Measurements from ENCODE around the gene MRPL22. TPM values are rescaled to one million over a fixed set of nuclear protein-coding genes. Genes with fewer than 3 reads are reported as not detected.
"Not testable (repeated sequence)": the region's sequence is repeated elsewhere in the genome, so short reads cannot be mapped to it uniquely, and the experiment has no call there.

MRPL22 gene
- total and polyA plus RNA-seq, 2 of the 4 experiments (the other 2 are of a cell fraction), result 13.3 to 58.0 TPM

DNA sequence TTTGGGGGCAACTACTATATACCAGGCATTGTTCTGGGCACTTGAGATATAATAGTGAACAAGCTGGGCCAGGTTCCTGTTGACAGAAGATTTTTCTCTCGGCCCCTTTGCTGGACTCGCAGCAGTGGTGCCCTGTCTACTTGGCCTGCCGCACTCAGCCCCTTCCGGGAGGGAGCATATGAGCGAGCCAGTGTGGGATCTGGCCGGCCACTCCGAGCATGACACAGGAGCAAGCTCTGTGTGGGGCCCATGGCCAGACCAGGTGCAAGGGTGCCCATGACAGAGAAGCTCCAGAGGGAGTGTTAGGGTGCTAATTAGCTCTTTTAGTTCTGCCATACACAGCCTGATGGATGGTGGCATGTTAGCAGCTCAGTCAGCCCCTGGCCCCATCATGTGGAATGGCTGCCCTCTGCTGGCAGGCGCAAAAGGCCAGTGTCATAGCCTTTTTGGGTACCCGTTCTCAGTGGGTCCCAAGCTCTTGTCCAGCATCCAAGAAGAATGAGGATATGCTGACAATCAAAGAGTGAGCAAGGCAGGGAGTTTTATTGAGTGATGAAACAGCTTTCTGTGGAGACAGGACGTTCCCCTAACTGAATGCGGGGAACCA is 63.4 kb downstream of the MRPL22 start:
- no peaks in the 10 kb centered on the region for H3K36me3 ChIP-seq (ENCODE audit: control insufficient read depth, insufficient read depth, low read length)
- H2BK120ac ChIP-seq (ENCODE audit: low read depth, low read length), result no peak overlapping the region
- no peak overlapping the region for H2AK9ac ChIP-seq (replicated peaks; ENCODE audit: low read depth, low read length, poor library complexity)
- no peak overlapping the region for H2BK20ac ChIP-seq (ENCODE audit: low read depth, low read length)
- TF ChIP-seq RAD21 (IDR thresholded peaks at IDR 0.05; ENCODE audit: low read length), result peak; percentile 42
- TF ChIP-seq RCOR1 (IDR thresholded peaks at IDR 0.05; ENCODE audit: insufficient replicate concordance, low read length), result no peak
- TF ChIP-seq, protein P1, sequence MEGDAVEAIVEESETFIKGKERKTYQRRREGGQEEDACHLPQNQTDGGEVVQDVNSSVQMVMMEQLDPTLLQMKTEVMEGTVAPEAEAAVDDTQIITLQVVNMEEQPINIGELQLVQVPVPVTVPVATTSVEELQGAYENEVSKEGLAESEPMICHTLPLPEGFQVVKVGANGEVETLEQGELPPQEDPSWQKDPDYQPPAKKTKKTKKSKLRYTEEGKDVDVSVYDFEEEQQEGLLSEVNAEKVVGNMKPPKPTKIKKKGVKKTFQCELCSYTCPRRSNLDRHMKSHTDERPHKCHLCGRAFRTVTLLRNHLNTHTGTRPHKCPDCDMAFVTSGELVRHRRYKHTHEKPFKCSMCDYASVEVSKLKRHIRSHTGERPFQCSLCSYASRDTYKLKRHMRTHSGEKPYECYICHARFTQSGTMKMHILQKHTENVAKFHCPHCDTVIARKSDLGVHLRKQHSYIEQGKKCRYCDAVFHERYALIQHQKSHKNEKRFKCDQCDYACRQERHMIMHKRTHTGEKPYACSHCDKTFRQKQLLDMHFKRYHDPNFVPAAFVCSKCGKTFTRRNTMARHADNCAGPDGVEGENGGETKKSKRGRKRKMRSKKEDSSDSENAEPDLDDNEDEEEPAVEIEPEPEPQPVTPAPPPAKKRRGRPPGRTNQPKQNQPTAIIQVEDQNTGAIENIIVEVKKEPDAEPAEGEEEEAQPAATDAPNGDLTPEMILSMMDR (conservative IDR thresholded peaks at IDR 0.05; ENCODE audit: low read depth, low read length), result peak; percentile 41
- peak; percentile 21; the same call in 1 of the 2 replicates for TF ChIP-seq SMC3 (IDR thresholded peaks at IDR 0.05; ENCODE audit: low read depth, low read length)
- no peaks in the 10 kb centered on the region for H4K20me1 ChIP-seq (ENCODE audit: insufficient read depth, low read length)
- no peaks in the 10 kb centered on the region for H3K9me3 ChIP-seq (ENCODE audit: control insufficient read depth, insufficient read depth, low read length)
- no peaks in the 10 kb centered on the region for H3K27me3 ChIP-seq (ENCODE audit: control insufficient read depth, insufficient read depth, low read length)
- peak; percentile 48 for ATAC-seq (ENCODE audit: low read depth)
- no peak overlapping the region for H4K91ac ChIP-seq (ENCODE audit: insufficient read depth, low read depth, low read length)
- H3K79me1 ChIP-seq (ENCODE audit: low read depth in 1 of 2, low read length in 2 of 2), result no peaks in the 10 kb centered on the region
- ChIA-PET CTCF (no interaction called here), POLR2A (ENCODE audit: unreplicated experiment) (no interaction called here)
- in situ Hi-C loops (cut with MboI; ENCODE audit: low sequenced_read_pairs), result no loop called here
- H3K23ac ChIP-seq (ENCODE audit: low read depth, low read length), result no peak overlapping the region
- H3K9me1 ChIP-seq (ENCODE audit: insufficient read depth, low read length), result no peaks in the 10 kb centered on the region
- H3K4me1 ChIP-seq (ENCODE audit: control insufficient read depth, insufficient read depth, low read length), result no peaks in the 10 kb centered on the region
- no peak overlapping the region for H3K4me2 ChIP-seq (ENCODE audit: low read depth, low read length)
- no peak overlapping the region for H3K18ac ChIP-seq (ENCODE audit: low read depth, low read length)
- no peak overlapping the region for H2BK15ac ChIP-seq (ENCODE audit: low read depth, low read length)
- H3K9ac ChIP-seq (ENCODE audit: low read depth, low read length), result no peak overlapping the region
- no peak overlapping the region for H4K5ac ChIP-seq (ENCODE audit: low read depth, low read length)
- no peak overlapping the region for H2BK5ac ChIP-seq (ENCODE audit: low read depth, low read length, poor library complexity, severe bottlenecking)
- intact Hi-C loops (cut with micrococcal nuclease), result loop anchor here (1.0 to 2.0 kb wide), 2 partner anchors 32 to 59 kb away; no protein-coding TSS in a partner anchor
- no peak overlapping the region for H3K4me3 ChIP-seq (ENCODE audit: insufficient read depth, low read depth, low read length)
- no peak overlapping the region for H4K8ac ChIP-seq (ENCODE audit: low read depth in 2 of 2, low read length in 2 of 2)
- dilution Hi-C loops (cut with HindIII; ENCODE audit: low sequenced_read_pairs, unreplicated experiment), result no loop called here
- DNase-seq, result no peak
- BruUV-seq (replicated peaks), result no TSS peak
- H3K14ac ChIP-seq (replicated peaks; ENCODE audit: low read depth, low read length), result no peak overlapping the region
- H2AFZ ChIP-seq (replicated peaks; ENCODE audit: low read length, poor library complexity), result no peak overlapping the region
- no peak overlapping the region for H3K56ac ChIP-seq (ENCODE audit: extremely low read depth, insufficient read depth, low read length)
- no peak overlapping the region for H3K27ac ChIP-seq (ENCODE audit: insufficient read depth, low read length)
- no peak overlapping the region for H3K4ac ChIP-seq (ENCODE audit: low read depth, low read length)
- H2AK5ac ChIP-seq (ENCODE audit: low read depth, low read length), result no peak overlapping the region
- 63% methylated on average over 2 of the region's 11 CpGs; no CpG with 5 or more reads in 1 of the 2 experiments for WGBS, 2 experiments (ENCODE audit: extremely low coverage in 2 of 2, insufficient read length in 1 of 2)

DNA sequence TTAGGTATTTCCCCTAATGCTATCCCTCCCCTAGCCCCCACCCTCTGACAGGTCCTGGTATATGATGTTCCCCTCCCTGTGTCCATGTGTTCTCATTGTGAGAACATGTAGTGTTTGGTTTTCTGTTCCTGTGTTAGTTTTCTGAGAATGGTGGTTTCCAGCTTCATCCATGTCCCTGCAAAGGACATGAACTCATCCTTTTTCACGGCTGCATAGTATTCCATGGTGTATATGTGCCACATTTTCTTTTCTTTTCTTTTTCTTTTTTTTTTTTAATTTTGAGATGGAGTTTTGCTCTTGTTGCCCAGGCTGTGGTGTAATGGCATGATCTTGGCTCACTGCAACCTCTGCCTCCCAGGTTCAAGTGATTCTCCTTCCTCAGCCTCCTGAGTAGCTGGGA is 65.4 kb downstream of the MRPL22 start:
- ATAC-seq (ENCODE audit: low read depth); dilution Hi-C loops (cut with HindIII; ENCODE audit: low sequenced_read_pairs, unreplicated experiment); H3K4me3 ChIP-seq (ENCODE audit: insufficient read depth, low read depth, low read length); H4K8ac ChIP-seq (ENCODE audit: low read depth in 2 of 2, low read length in 2 of 2); H2AK5ac ChIP-seq (ENCODE audit: low read depth, low read length); H3K27me3 ChIP-seq (ENCODE audit: control insufficient read depth, insufficient read depth, low read length); H3K9me3 ChIP-seq (ENCODE audit: control insufficient read depth, insufficient read depth, low read length); H4K20me1 ChIP-seq (ENCODE audit: insufficient read depth, low read length); H2AK9ac ChIP-seq (replicated peaks; ENCODE audit: low read depth, low read length, poor library complexity); H2BK5ac ChIP-seq (ENCODE audit: low read depth, low read length, poor library complexity, severe bottlenecking); BruUV-seq (replicated peaks); CTCF ChIA-PET; H2BK120ac ChIP-seq (ENCODE audit: low read depth, low read length); H4K5ac ChIP-seq (ENCODE audit: low read depth, low read length); H3K4me1 ChIP-seq (ENCODE audit: control insufficient read depth, insufficient read depth, low read length); H2BK15ac ChIP-seq (ENCODE audit: low read depth, low read length); POLR2A ChIA-PET (ENCODE audit: unreplicated experiment); H3K14ac ChIP-seq (replicated peaks; ENCODE audit: low read depth, low read length); H3K56ac ChIP-seq (ENCODE audit: extremely low read depth, insufficient read depth, low read length); DNase-seq; intact Hi-C loops (cut with micrococcal nuclease); H3K79me1 ChIP-seq (ENCODE audit: low read depth in 1 of 2, low read length in 2 of 2); H3K4ac ChIP-seq (ENCODE audit: low read depth, low read length); H3K9ac ChIP-seq (ENCODE audit: low read depth, low read length); in situ Hi-C loops (cut with MboI; ENCODE audit: low sequenced_read_pairs); H3K4me2 ChIP-seq (ENCODE audit: low read depth, low read length); H2BK20ac ChIP-seq (ENCODE audit: low read depth, low read length); H3K9me1 ChIP-seq (ENCODE audit: insufficient read depth, low read length); H3K23ac ChIP-seq (ENCODE audit: low read depth, low read length); H3K18ac ChIP-seq (ENCODE audit: low read depth, low read length); H3K27ac ChIP-seq (ENCODE audit: insufficient read depth, low read length); H4K91ac ChIP-seq (ENCODE audit: insufficient read depth, low read depth, low read length); H2AFZ ChIP-seq (replicated peaks; ENCODE audit: low read length, poor library complexity); H3K36me3 ChIP-seq (ENCODE audit: control insufficient read depth, insufficient read depth, low read length): not testable (repeated sequence)
- WGBS, 2 experiments (ENCODE audit: extremely low coverage in 2 of 2, insufficient read length in 1 of 2), result no CpG with 5 or more reads among the region's 1 CpG
